ENCODE data around the gene CBX3. TPM values are rescaled to one million over a fixed set of nuclear protein-coding genes. Genes with fewer than 3 reads are reported as not detected.

Gene CBX3
- total RNA-seq, 4 donors from 2014 or later = 30.5 to 178 (median 88.1) TPM

GRCh38 chr7:26213807-26214515, 12.4 kb downstream of the CBX3 start:
- no peak overlapping the region for H3K27ac ChIP-seq
- TF ChIP-seq POLR2A (IDR thresholded peaks at IDR 0.05) (no peak), CTCF (IDR thresholded peaks at IDR 0.05) (no peak)
- intact Hi-C loops (cut with DNase I; ENCODE audit: low total_unique reads) = no loop called here

GRCh38 chr7:26216049-26216448, 14.5 kb downstream of the CBX3 start:
- no peak overlapping the region for H3K4me3 ChIP-seq

More at GRCh38 chr7:26213807-26214515, 12.4 kb downstream of the CBX3 start:
- no peak for DNase-seq
- Histone ChIP-seq H3K36me3 (no peaks in the 10 kb centered on the region), H3K9me3 (no peaks in the 10 kb centered on the region), H3K4me3 (no peak overlapping the region), H3K4me1 (no peaks in the 10 kb centered on the region), H3K27me3 (no peaks in the 10 kb centered on the region)

DNA sequence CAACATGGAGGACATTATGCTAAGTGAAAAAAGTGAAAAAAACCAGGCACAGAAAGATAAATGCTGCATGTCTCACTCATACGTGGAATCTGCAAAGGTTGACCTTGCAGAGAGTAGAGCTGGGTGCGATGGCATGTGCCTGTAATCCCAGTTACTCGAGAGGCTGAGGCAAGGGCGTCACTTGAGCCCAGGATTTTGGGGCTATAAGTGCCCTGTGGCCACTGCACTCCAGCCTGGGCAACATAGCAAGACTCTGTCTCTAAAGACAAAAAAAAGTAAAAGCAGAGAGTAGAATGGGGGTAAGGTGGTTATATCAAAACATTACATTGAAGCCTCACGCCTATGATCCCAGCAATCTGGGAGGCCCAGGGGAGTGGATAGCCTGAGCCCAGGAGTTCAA, 22.8 kb downstream of the CBX3 start:
- H3K27ac ChIP-seq = no peak overlapping the region
- H3K4me3 ChIP-seq = no peak overlapping the region
- TF ChIP-seq CTCF (IDR thresholded peaks at IDR 0.05) = no peak
- no peak for TF ChIP-seq POLR2A (IDR thresholded peaks at IDR 0.05)
- no peaks in the 10 kb centered on the region for H3K4me1 ChIP-seq
- intact Hi-C loops (cut with DNase I; ENCODE audit: low total_unique reads) = no loop called here
- no peaks in the 10 kb centered on the region for H3K36me3 ChIP-seq
- no peak for DNase-seq
- H3K27me3 ChIP-seq = no peaks in the 10 kb centered on the region
- H3K9me3 ChIP-seq = no peaks in the 10 kb centered on the region

More at GRCh38 chr7:26216049-26216448, 14.5 kb downstream of the CBX3 start:
- Histone ChIP-seq H3K9me3 (no peaks in the 10 kb centered on the region), H3K27me3 (no peaks in the 10 kb centered on the region), H3K36me3 (no peaks in the 10 kb centered on the region), H3K4me1 (no peaks in the 10 kb centered on the region), H3K27ac (no peak overlapping the region)
- DNase-seq = no peak
- intact Hi-C loops (cut with DNase I; ENCODE audit: low total_unique reads) = no loop called here
- TF ChIP-seq CTCF (IDR thresholded peaks at IDR 0.05) (no peak), POLR2A (IDR thresholded peaks at IDR 0.05) (no peak)

- no peaks in the 10 kb centered on the region for H3K4me1 ChIP-seq
- H3K27me3 ChIP-seq = no peaks in the 10 kb centered on the region
- no peaks in the 10 kb centered on the region for H3K36me3 ChIP-seq
- TF ChIP-seq POLR2A (IDR thresholded peaks at IDR 0.05) (no peak), CTCF (IDR thresholded peaks at IDR 0.05) (no peak)
- no peak overlapping the region for H3K27ac ChIP-seq
- no peak overlapping the region for H3K4me3 ChIP-seq
- no peaks in the 10 kb centered on the region for H3K9me3 ChIP-seq
- DNase-seq = no peak
- intact Hi-C loops (cut with DNase I; ENCODE audit: low total_unique reads) = no loop called here
Observed at GRCh38 chr7:26227987-26228386, 26.4 kb downstream of the CBX3 start.

- H3K4me1 ChIP-seq = no peaks in the 10 kb centered on the region
- intact Hi-C loops (cut with DNase I; ENCODE audit: low total_unique reads) = no loop called here
- TF ChIP-seq CTCF (IDR thresholded peaks at IDR 0.05) = no peak
- TF ChIP-seq POLR2A (IDR thresholded peaks at IDR 0.05) = no peak
- no peak overlapping the region for H3K27ac ChIP-seq
- no peak overlapping the region for H3K4me3 ChIP-seq
- H3K27me3 ChIP-seq = no peaks in the 10 kb centered on the region
- DNase-seq = no peak
- no peaks in the 10 kb centered on the region for H3K9me3 ChIP-seq
- H3K36me3 ChIP-seq = no peaks in the 10 kb centered on the region
Observed at GRCh38 chr7:26233902-26234511, 32.5 kb downstream of the CBX3 start.
